Esophagus muscularis mucosa (tissue), 4 donors: Measurements from ENCODE around the gene NNMT. TPM values are rescaled to one million over a fixed set of nuclear protein-coding genes. Genes with fewer than 3 reads are reported as not detected.

ENCODE experiments used
- DNase-seq: peaks from one replicate; pipeline ENCODE4 v3.0.0-alpha.2; 2017; ENCODE audit errors: extremely low spot score
- H3K27ac ChIP-seq, 4 donors: fragments of 200-600 bp; sonication (generic); replicated peaks in 1 of 4; 1 replicate in 3 of 4; 2 replicates in 1 of 4; pipeline ENCODE4 v1.5.1; 2016 to 2019; ENCODE audit warnings: mild to moderate bottlenecking in 1 of 4
- H3K27me3 ChIP-seq, 4 donors: fragments of 200-600 bp; sonication (generic); one replicate each; pipeline versions ENCODE4 v1.5.1 to v1.6.0; 2016 to 2019
- H3K36me3 ChIP-seq, 4 donors: fragments of 200-600 bp; sonication (generic); one replicate each; pipeline ENCODE4 v1.5.1; 2016 to 2019
- H3K4me1 ChIP-seq, 4 donors: fragments of 200-600 bp; sonication (generic); one replicate each; pipeline ENCODE4 v1.5.1; 2016 to 2019
- H3K4me3 ChIP-seq, 4 donors: fragments of 200-600 bp; sonication (generic); 1 replicate in 2 of 4; 2 replicates in 2 of 4; pipeline ENCODE4 v1.5.1; 2016 to 2019; ENCODE audit warnings: mild to moderate bottlenecking in 4 of 4, moderate library complexity in 1 of 4
- H3K9me3 ChIP-seq, 4 donors: fragments of 200-600 bp; sonication (generic); 1 replicate in 3 of 4; 2 replicates in 1 of 4; pipeline ENCODE4 v1.5.1; 2016 to 2019
- CTCF ChIP-seq, 3 experiments: fragments of 200-600 bp in 2 of 3; fragments of 450-650 bp in 1 of 3; sonication (generic) in 2 of 3; IDR thresholded peaks; one replicate each; pipeline ENCODE4 v1.5.1; 2017 to 2019; ENCODE audit warnings: antibody characterized with exemption in 3 of 3, mild to moderate bottlenecking in 2 of 3, moderate library complexity in 1 of 3
- EP300 ChIP-seq: sonication (generic); formaldehyde crosslinking; IDR thresholded peaks from one replicate; pipeline ENCODE4 v1.6.1; 2017; ENCODE audit warnings: antibody characterized with exemption
- POLR2A ChIP-seq: fragments of 450-650 bp; IDR thresholded peaks from one replicate; pipeline ENCODE4 v1.6.1; 2017; ENCODE audit warnings: antibody characterized with exemption, moderate library complexity, mild to moderate bottlenecking, low read depth
- POLR2AphosphoS5 ChIP-seq, 2 donors: sonication (generic); formaldehyde crosslinking; IDR thresholded peaks; one replicate each; pipeline ENCODE4 v1.6.1; 2017; ENCODE audit warnings: antibody characterized with exemption in 2 of 2
- WGBS: methylation state at CpG from one replicate; pipeline ENCODE4 v1.1.5; 2018; 5-methylcytosine and 5-hydroxymethylcytosine counted together
- intact Hi-C: fragments of 100-400 bp; cut with DNase I; formaldehyde crosslinking; loops from one replicate; pipeline ENCODE4 v1.15.1; 2023
- total RNA-seq, 4 donors: library from RNA; depleted of rRNA; stranded (reverse); fragments of >200 nt; gene quantifications; one replicate each; pipeline versions ENCODE4 v1.1.0 to v1.2.1, GENCODE V29; 2016

The NNMT gene
- total RNA-seq, 4 donors from 2014 or later: 88.9 to 599 (median 293) TPM

DNA sequence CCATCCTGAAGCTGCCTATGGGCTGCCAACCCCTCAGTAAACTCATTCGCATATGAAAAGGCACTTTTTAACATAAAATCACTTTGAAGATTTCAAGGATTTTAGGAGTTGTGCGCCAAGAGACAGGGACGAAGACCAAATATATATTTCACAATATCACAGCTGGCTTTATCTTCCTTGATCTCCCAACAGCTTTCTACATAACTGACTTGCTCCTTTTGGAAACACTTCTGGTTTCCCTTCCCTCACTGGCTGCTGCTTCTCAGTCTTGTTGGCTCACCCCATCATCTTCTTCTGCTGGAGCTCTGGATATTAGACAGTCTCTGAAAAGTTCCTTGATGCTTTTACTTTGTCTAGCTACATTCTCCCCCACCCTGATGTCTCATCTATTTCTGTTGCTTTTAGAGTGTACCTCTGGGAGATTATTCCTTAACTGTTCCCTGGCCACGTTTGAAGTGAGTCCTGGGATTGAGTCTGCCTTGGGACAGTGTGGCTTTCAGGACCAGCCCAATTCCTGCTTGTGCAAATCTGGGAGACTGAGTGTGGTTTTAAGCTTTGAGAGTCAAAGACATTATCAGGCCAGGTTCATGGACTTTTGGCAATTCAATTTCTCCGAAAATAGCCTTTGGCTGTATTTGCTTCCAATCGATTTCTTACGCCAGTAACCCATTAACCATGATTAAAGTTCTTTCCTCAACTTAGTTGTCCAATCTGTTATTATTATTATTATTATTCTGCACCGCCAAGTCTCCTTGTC, 30.9 kb upstream of the NNMT start:
- Histone ChIP-seq H3K4me3 (no peak overlapping the region), H3K27ac (no peak overlapping the region), H3K36me3 (no peaks in the 10 kb centered on the region), H3K9me3 (no peaks in the 10 kb centered on the region), H3K27me3 (peaks cover 0 to 46% (median 2%) of the 10 kb centered on the region in 4 donors), H3K4me1 (peaks cover 10 to 43% (median 22%) of the 10 kb centered on the region in 4 donors)
- intact Hi-C loops: loop anchor here (10.0 kb wide), 1 partner anchor 490 kb away; the partner anchor contains the start of genes CLDN25 and ZW10
- TF ChIP-seq EP300: no peak
- peak in 1 of 2 donors; percentile 49 for TF ChIP-seq POLR2AphosphoS5 (IDR thresholded peaks at IDR 0.05)
- 71% methylated on average over 8 of the region's 8 CpGs for WGBS
- no peak for DNase-seq

GRCh38 chr11:114269498-114269897, 26.7 kb upstream of the NNMT start:
- Histone ChIP-seq H3K4me3 (no peak overlapping the region), H3K27me3 (peaks cover 0 to 77% (median 0%) of the 10 kb centered on the region in 4 donors), H3K9me3 (no peaks in the 10 kb centered on the region), H3K27ac (peak overlapping the region in 1 of 4 donors; percentile 24), H3K4me1 (peaks cover 0 to 11% (median 0%) of the 10 kb centered on the region in 4 donors), H3K36me3 (no peaks in the 10 kb centered on the region)
- DNase-seq: peak; percentile 34
- intact Hi-C loops: loop anchor here (10.0 kb wide), 1 partner anchor 495 kb away; the partner anchor contains the start of genes CLDN25 and ZW10
- no peak for TF ChIP-seq EP300
- no peak for TF ChIP-seq POLR2AphosphoS5 (IDR thresholded peaks at IDR 0.05)
- TF ChIP-seq POLR2A: no peak
- TF ChIP-seq CTCF (IDR thresholded peaks at IDR 0.05): no peak
- 26% methylated on average over 2 of the region's 2 CpGs for WGBS

- intact Hi-C loops: no loop called here
- Histone ChIP-seq H3K27ac (no peak overlapping the region), H3K9me3 (no peaks in the 10 kb centered on the region), H3K36me3 (no peaks in the 10 kb centered on the region), H3K4me1 (peaks cover 0 to 15% (median 0%) of the 10 kb centered on the region in 4 donors), H3K4me3 (no peak overlapping the region), H3K27me3 (peaks cover 0 to 77% (median 0%) of the 10 kb centered on the region in 4 donors)
- 95% methylated on average over 5 of the region's 5 CpGs for WGBS
- peak; percentile 24 for DNase-seq
- TF ChIP-seq POLR2A (no peak), POLR2AphosphoS5 (IDR thresholded peaks at IDR 0.05) (peak in 1 of 2 donors; percentile 20), EP300 (no peak), CTCF (IDR thresholded peaks at IDR 0.05) (no peak)
Measured at GRCh38 chr11:114270531-114271270, 25.5 kb upstream of the NNMT start.

DNA sequence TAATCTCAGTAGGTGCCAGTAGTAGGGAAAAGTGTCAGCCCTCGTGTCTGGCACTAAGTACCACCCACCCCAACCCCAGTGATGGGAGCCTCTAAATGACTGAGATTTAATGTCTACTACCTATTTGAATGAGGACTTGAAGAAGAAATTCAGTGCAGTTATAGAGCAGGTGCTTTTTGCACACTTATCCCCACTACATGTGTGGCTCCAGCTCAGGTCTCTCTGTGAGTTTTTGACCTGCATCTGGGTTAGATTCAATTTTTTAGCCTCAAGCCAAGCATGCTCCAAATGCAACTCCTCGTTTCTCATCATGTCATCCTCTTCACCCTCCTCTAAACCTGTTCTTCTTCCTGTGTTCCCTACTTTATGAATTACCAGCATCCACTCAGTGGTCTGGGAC, 24.9 kb upstream of the NNMT start:
- Histone ChIP-seq H3K27me3 (peaks cover 0 to 77% (median 0%) of the 10 kb centered on the region in 4 donors), H3K4me1 (peaks cover 0 to 15% (median 2%) of the 10 kb centered on the region in 4 donors), H3K36me3 (no peaks in the 10 kb centered on the region), H3K4me3 (no peak overlapping the region), H3K27ac (no peak overlapping the region), H3K9me3 (no peaks in the 10 kb centered on the region)
- peak; percentile 57 for DNase-seq
- intact Hi-C loops: no loop called here
- 71% methylated on average over 2 of the region's 2 CpGs for WGBS
- no peak for TF ChIP-seq POLR2A
- no peak for TF ChIP-seq EP300
- no peak for TF ChIP-seq CTCF (IDR thresholded peaks at IDR 0.05)
- no peak for TF ChIP-seq POLR2AphosphoS5 (IDR thresholded peaks at IDR 0.05)

DNA sequence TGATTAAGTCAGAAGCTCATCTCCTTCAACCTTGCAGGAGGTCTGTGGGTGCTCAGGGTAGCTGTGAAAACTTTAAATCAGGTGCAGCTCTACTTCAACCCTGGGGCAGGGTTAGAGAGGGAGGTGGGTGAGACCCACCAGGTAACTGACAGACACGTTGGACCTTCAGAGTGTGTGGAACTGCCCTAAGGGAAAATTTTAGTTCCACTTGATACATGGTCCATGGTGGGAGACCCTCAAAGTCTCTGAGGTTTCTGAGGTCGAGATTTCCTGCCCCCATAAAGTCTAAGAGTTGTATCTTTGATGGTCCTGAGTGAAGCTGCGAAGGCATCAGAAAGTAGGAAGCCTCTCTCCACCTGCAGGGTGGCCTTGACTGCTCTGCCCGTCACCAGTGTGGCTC, 23.9 kb upstream of the NNMT start:
- DNase-seq: peak; percentile 77
- Histone ChIP-seq H3K36me3 (no peaks in the 10 kb centered on the region), H3K4me3 (no peak overlapping the region), H3K9me3 (no peaks in the 10 kb centered on the region), H3K27ac (no peak overlapping the region), H3K27me3 (peaks cover 0 to 78% (median 0%) of the 10 kb centered on the region in 4 donors), H3K4me1 (peaks cover 0 to 15% (median 2%) of the 10 kb centered on the region in 4 donors)
- intact Hi-C loops: no loop called here
- TF ChIP-seq POLR2A (no peak), CTCF (IDR thresholded peaks at IDR 0.05) (no peak), POLR2AphosphoS5 (IDR thresholded peaks at IDR 0.05) (no peak), EP300 (no peak)
- 85% methylated on average over 3 of the region's 4 CpGs for WGBS
